Esophagus squamous epithelium (tissue), 4 donors: ENCODE data around the gene PEX14.

Experiments
- POLR2A ChIP-seq, 4 donors: fragments of 450-650 bp; IDR thresholded peaks; one replicate each; pipeline ENCODE4 v1.6.1; 2017; ENCODE audit warnings: antibody characterized with exemption in 4 of 4, mild to moderate bottlenecking in 4 of 4, moderate library complexity in 3 of 4
- TF ChIP-seq, protein P1 (sequence below), 6 experiments: fragments of 450-650 bp in 4 of 6; fragments of 200-600 bp in 2 of 6; sonication (generic) in 2 of 6; IDR thresholded peaks; one replicate each; pipeline ENCODE4 v1.5.1; 2016 to 2019; ENCODE audit warnings: antibody characterized with exemption in 6 of 6, mild to moderate bottlenecking in 4 of 6, moderate library complexity in 4 of 6

DNA sequence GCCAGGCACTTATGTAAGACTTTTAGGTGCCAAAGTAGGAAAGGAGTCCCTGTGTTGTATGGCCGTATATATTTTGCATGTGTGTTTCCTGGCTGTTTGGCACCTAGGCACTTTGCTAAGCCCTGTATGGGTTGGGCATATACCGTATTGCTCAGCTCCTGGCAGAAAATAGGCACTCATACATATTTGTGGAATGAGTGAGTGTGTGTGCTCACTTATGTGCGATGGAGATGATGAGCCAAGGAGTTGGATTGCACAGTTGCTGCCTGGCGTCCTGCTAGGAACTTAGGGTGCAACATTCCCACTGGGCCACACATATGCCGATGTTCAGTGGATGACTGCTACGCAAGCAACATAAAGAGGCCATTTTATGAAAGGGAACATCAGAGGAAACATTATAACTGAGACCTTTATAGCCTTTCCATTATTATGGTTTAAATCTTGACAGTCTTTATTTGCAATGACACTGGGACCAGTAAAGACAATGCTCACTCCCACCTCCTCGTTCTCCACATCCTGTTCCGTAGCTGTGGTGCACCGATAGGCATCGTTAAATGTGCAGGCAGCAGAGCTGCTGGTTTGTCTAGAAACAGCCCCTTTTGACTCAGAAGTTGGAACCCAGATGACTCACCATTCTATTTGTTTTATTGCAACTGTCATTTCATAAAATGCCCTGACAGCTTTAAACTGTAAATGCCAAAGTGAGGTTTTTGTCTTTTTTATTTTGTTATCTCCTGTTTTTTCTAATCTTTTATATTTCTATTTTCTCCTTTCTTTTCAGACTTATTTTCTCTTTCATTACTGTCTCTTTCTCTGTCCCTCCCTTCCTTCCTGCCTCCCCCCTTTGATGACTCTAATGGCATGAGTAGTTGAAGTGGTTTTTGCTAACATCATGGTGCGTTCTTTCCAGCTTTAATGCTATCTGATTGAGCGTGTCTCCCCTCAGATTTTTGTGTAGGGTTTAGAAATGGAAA, 36.1 kb downstream of the PEX14 start:
- no peak for TF ChIP-seq POLR2A (IDR thresholded peaks at IDR 0.05)
- TF ChIP-seq, protein P1, sequence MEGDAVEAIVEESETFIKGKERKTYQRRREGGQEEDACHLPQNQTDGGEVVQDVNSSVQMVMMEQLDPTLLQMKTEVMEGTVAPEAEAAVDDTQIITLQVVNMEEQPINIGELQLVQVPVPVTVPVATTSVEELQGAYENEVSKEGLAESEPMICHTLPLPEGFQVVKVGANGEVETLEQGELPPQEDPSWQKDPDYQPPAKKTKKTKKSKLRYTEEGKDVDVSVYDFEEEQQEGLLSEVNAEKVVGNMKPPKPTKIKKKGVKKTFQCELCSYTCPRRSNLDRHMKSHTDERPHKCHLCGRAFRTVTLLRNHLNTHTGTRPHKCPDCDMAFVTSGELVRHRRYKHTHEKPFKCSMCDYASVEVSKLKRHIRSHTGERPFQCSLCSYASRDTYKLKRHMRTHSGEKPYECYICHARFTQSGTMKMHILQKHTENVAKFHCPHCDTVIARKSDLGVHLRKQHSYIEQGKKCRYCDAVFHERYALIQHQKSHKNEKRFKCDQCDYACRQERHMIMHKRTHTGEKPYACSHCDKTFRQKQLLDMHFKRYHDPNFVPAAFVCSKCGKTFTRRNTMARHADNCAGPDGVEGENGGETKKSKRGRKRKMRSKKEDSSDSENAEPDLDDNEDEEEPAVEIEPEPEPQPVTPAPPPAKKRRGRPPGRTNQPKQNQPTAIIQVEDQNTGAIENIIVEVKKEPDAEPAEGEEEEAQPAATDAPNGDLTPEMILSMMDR (IDR thresholded peaks at IDR 0.05), result no peak
